Activated CD8-positive, alpha-beta T cell treated with anti-CD3 and anti-CD28 coated beads for 36 hours (primary cell): ENCODE results near the gene NFIL3. TPM values are rescaled to one million over a fixed set of nuclear protein-coding genes. Genes with fewer than 3 reads are reported as not detected.

Experiments used
- ATAC-seq: fragments of 200-7000 bp; cut with Tn5 transposase; one replicate; pipeline ENCODE4 v1.10.0; 2021; ENCODE audit warnings: mild to moderate bottlenecking, moderate library complexity
- CTCF ChIA-PET: fragments of 350-600 bp; sonication (Branson Sonifier 250); formaldehyde crosslinking; loops from one replicate; lab custom pipeline; 2021; ENCODE audit warnings: antibody characterized with exemption; lab: Charles Lee
- POLR2A ChIA-PET: fragments of 350-600 bp; sonication (Branson Sonifier 250); formaldehyde crosslinking; loops from one replicate; lab custom pipeline; 2021; ENCODE audit warnings: antibody characterized with exemption; lab: Charles Lee
- DNase-seq: peaks from one replicate; pipeline ENCODE4 v3.0.0-alpha.2; 2020
- H3K27ac Mint-ChIP-seq: one replicate; pipeline ENCODE4 v1.8.0; 2021; ENCODE audit warnings: mild to moderate bottlenecking, mixed read lengths
- H3K27me3 Mint-ChIP-seq: one replicate; pipeline ENCODE4 v1.8.0; 2021; ENCODE audit warnings: mixed read lengths
- H3K36me3 Mint-ChIP-seq: one replicate; pipeline ENCODE4 v1.8.0; 2021; ENCODE audit warnings: low read depth, mixed read lengths
- H3K4me1 Mint-ChIP-seq: one replicate; pipeline ENCODE4 v1.8.0; 2021; ENCODE audit warnings: low read depth, mixed read lengths
- H3K4me3 Mint-ChIP-seq: one replicate; pipeline ENCODE4 v1.8.0; 2021; ENCODE audit warnings: mild to moderate bottlenecking, moderate library complexity, mixed read lengths
- H3K9me3 Mint-ChIP-seq: one replicate; pipeline ENCODE4 v1.8.0; 2021; ENCODE audit warnings: mixed read lengths
- CTCF ChIP-seq: fragments of 200-600 bp; IDR thresholded peaks from one replicate; pipeline ENCODE4 v1.8.0; 2022; ENCODE audit warnings: antibody characterized with exemption, mild to moderate bottlenecking
- intact Hi-C: fragments of 100-400 bp; cut with micrococcal nuclease; formaldehyde crosslinking; loops from one replicate; pipeline ENCODE4 v1.10.0; 2022
- total RNA-seq, 2 experiments: library from RNA; stranded (reverse); gene quantifications; one replicate each; pipeline ENCODE4 v1.2.3, GENCODE V29; 2021

Gene NFIL3
- total RNA-seq, 2 experiments from 2014 or later = 76.2 to 78.3 TPM

- intact Hi-C loops = no loop called here
- ChIA-PET POLR2A (no interaction called here), CTCF (no interaction called here)
- Mint-ChIP-seq H3K27ac (no peak overlapping the region), H3K4me1 (peaks cover 23% of the 10 kb centered on the region), H3K27me3 (peaks cover 2% of the 10 kb centered on the region), H3K36me3 (peaks cover 51% of the 10 kb centered on the region), H3K4me3 (no peak overlapping the region), H3K9me3 (no peaks in the 10 kb centered on the region)
- ATAC-seq = peak; percentile 34
- DNase-seq = no peak
- no peak for TF ChIP-seq CTCF
Observed at GRCh38 chr9:91407580-91408318, 15.9 kb downstream of the NFIL3 start.

GRCh38 chr9:91405343-91406077, 18.1 kb downstream of the NFIL3 start:
- Mint-ChIP-seq H3K4me3 (no peak overlapping the region), H3K27me3 (peaks cover 5% of the 10 kb centered on the region), H3K4me1 (peaks cover 12% of the 10 kb centered on the region), H3K36me3 (peaks cover 36% of the 10 kb centered on the region), H3K27ac (no peak overlapping the region), H3K9me3 (no peaks in the 10 kb centered on the region)
- ATAC-seq (no peak), DNase-seq (no peak)
- TF ChIP-seq CTCF = no peak
- intact Hi-C loops = no loop called here
- ChIA-PET POLR2A (interaction anchor here (1.3 to 1.4 kb wide), 2 partner anchors 10 to 12 kb away, joined by 4 to 5 read pairs; no protein-coding TSS in a partner anchor), CTCF (interaction anchor here (1.1 to 1.2 kb wide), 2 partner anchors 9 to 23 kb away, joined by 3 read pairs; no protein-coding TSS in a partner anchor)

GRCh38 chr9:91403665-91404543, 19.7 kb downstream of the NFIL3 start:
- ChIA-PET POLR2A (interaction anchor here (0.9 kb wide), 1 partner anchor 43 kb away, joined by 3 read pairs; no protein-coding TSS in a partner anchor), CTCF (interaction anchor here (0.6 kb wide), 1 partner anchor 19 kb away, joined by 3 read pairs; no protein-coding TSS in a partner anchor)
- DNase-seq = no peak
- Mint-ChIP-seq H3K36me3 (peaks cover 20% of the 10 kb centered on the region), H3K27me3 (peaks cover 5% of the 10 kb centered on the region), H3K27ac (no peak overlapping the region), H3K4me3 (no peak overlapping the region), H3K4me1 (peaks cover 12% of the 10 kb centered on the region), H3K9me3 (no peaks in the 10 kb centered on the region)
- TF ChIP-seq CTCF = no peak
- no peak for ATAC-seq
- intact Hi-C loops = loop anchor here (2.0 kb wide), 1 partner anchor 29 kb away; no protein-coding TSS in a partner anchor

- no peak overlapping the region for H3K4me3 Mint-ChIP-seq
- H3K4me1 Mint-ChIP-seq = peaks cover 23% of the 10 kb centered on the region
- ChIA-PET CTCF (no interaction called here), POLR2A (interaction anchor here (1.4 kb wide), 1 partner anchor 43 kb away, joined by 4 read pairs; no protein-coding TSS in a partner anchor)
- H3K9me3 Mint-ChIP-seq = no peaks in the 10 kb centered on the region
- ATAC-seq (no peak), DNase-seq (no peak)
- H3K27ac Mint-ChIP-seq = no peak overlapping the region
- H3K27me3 Mint-ChIP-seq = peaks cover 7% of the 10 kb centered on the region
- no peaks in the 10 kb centered on the region for H3K36me3 Mint-ChIP-seq
- no peak for TF ChIP-seq CTCF
- intact Hi-C loops = no loop called here
Observed at GRCh38 chr9:91398926-91399325, 24.7 kb downstream of the NFIL3 start.
